Right lobe of liver (tissue), 6 donors: ENCODE results near the gene BBX. TPM values are rescaled to one million over a fixed set of nuclear protein-coding genes. Genes with fewer than 3 reads are reported as not detected.
A peak's percentile ranks its signal among the peaks of the same experiment; 100 is the strongest.

Source experiments
- ATAC-seq, 4 donors: fragments of 200-7000 bp; cut with Tn5 transposase; one replicate each; pipeline ENCODE4 v1.9.1; 2020; ENCODE audit warnings: mild to moderate bottlenecking in 4 of 4, moderate library complexity in 4 of 4
- DNase-seq, 3 donors: peaks; one replicate each; pipeline ENCODE4 v3.0.0-alpha.2; 2020
- H3K27ac ChIP-seq, 3 donors: fragments of 200-600 bp; one replicate each; pipeline ENCODE4 v1.8.0; 2022
- H3K27me3 ChIP-seq, 2 donors: fragments of 200-600 bp; one replicate each; pipeline ENCODE4 v1.8.0; 2022
- H3K36me3 ChIP-seq, 4 donors: fragments of 200-600 bp; sonication (generic) in 1 of 4; one replicate each; pipeline versions ENCODE4 v1.5.1 to v1.8.0; 2017 to 2022; ENCODE audit warnings: control low read depth in 1 of 4
- H3K4me1 ChIP-seq, 4 donors: fragments of 200-600 bp; sonication (generic) in 1 of 4; one replicate each; pipeline versions ENCODE4 v1.5.1 to v1.8.0; 2017 to 2022; ENCODE audit warnings: control low read depth in 1 of 4
- H3K4me3 ChIP-seq, 3 donors: fragments of 200-600 bp; one replicate each; pipeline ENCODE4 v1.8.0; 2022
- H3K9me3 ChIP-seq, 4 donors: fragments of 200-600 bp; sonication (generic) in 1 of 4; one replicate each; pipeline versions ENCODE4 v1.5.1 to v1.8.0; 2017 to 2022; ENCODE audit warnings: control low read depth in 1 of 4
- POLR2A ChIP-seq: fragments of 450-650 bp; IDR thresholded peaks from one replicate; pipeline ENCODE4 v1.6.1; 2017; ENCODE audit warnings: antibody characterized with exemption, mild to moderate bottlenecking
- WGBS: methylation state at CpG from one replicate; pipeline ENCODE4 v1.1.6; 2018; ENCODE audit warnings: low coverage, low lambda C conversion rate; ENCODE audit not compliant: insufficient coverage; ENCODE audit errors: missing lambda C conversion rate; 5-methylcytosine and 5-hydroxymethylcytosine counted together
- intact Hi-C, 2 donors: fragments of 100-400 bp; cut with DNase I; formaldehyde crosslinking; loops; one replicate each; pipeline versions ENCODE4 v1.11.2 to v1.14.1; 2022
- total RNA-seq, 6 experiments: library from RNA; depleted of rRNA in 2 of 6; stranded (reverse); fragments of >200 nt in 2 of 6; fragmentation: NEBNext Ultra II Directional in 3 of 6; extraction: Animal tissue kit (Norgen Biotek cat#: 25700) in 3 of 6; gene quantifications; one replicate each; pipeline versions ENCODE4 v1.1.0 to v1.2.4, GENCODE V29; 2016 to 2023
- TF ChIP-seq, protein P1 (sequence below), 4 donors: fragments of 200-600 bp in 3 of 4; fragments of 450-650 bp in 1 of 4; IDR thresholded peaks; one replicate each; pipeline versions ENCODE4 v1.5.1 to v1.8.0; 2016 to 2022; ENCODE audit warnings: antibody characterized with exemption in 4 of 4, mild to moderate bottlenecking in 2 of 4
- donor health status: DM: no; HTN: yes; CAD: no.
- donor health status: DM: no; HTN: no; CAD: no.
- donor health status: DM: no; HTN: no; CAD: no.
- donor health status: DM: no; HTN: yes; CAD: no.
- donor health status: DM: no; HTN: yes; CAD: no.

BBX gene
- total RNA-seq, 6 experiments from 2014 or later, result 15.0 to 22.4 (median 19.1) TPM

GRCh38 chr3:107523289-107523538, 452 bp downstream of the BBX start:
- WGBS, result 0% methylated on average over 2 of the region's 27 CpGs
- peaks cover 0 to 7% (median 0%) of the 10 kb centered on the region in 4 donors for H3K4me1 ChIP-seq
- DNase-seq (peak in 1 of 3 donors; percentile 68), ATAC-seq (peak; percentile 38 to 66 (median 61))
- peak overlapping the region; percentile 84 to 92 (median 87) for H3K27ac ChIP-seq
- TF ChIP-seq, protein P1, sequence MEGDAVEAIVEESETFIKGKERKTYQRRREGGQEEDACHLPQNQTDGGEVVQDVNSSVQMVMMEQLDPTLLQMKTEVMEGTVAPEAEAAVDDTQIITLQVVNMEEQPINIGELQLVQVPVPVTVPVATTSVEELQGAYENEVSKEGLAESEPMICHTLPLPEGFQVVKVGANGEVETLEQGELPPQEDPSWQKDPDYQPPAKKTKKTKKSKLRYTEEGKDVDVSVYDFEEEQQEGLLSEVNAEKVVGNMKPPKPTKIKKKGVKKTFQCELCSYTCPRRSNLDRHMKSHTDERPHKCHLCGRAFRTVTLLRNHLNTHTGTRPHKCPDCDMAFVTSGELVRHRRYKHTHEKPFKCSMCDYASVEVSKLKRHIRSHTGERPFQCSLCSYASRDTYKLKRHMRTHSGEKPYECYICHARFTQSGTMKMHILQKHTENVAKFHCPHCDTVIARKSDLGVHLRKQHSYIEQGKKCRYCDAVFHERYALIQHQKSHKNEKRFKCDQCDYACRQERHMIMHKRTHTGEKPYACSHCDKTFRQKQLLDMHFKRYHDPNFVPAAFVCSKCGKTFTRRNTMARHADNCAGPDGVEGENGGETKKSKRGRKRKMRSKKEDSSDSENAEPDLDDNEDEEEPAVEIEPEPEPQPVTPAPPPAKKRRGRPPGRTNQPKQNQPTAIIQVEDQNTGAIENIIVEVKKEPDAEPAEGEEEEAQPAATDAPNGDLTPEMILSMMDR (IDR thresholded peaks at IDR 0.05), result no peak
- no peak for TF ChIP-seq POLR2A
- no peaks in the 10 kb centered on the region for H3K9me3 ChIP-seq
- H3K4me3 ChIP-seq, result peak overlapping the region; percentile 73 to 80 (median 76)
- intact Hi-C loops, result no loop called here
- no peaks in the 10 kb centered on the region for H3K36me3 ChIP-seq
- H3K27me3 ChIP-seq, result no peaks in the 10 kb centered on the region

GRCh38 chr3:107523539-107524325, 970 bp downstream of the BBX start:
- intact Hi-C loops, result no loop called here
- peak overlapping the region; percentile 73 to 80 (median 76) for H3K4me3 ChIP-seq
- H3K9me3 ChIP-seq, result no peaks in the 10 kb centered on the region
- WGBS, result under 1% methylated on average over 21 of the region's 40 CpGs
- no peak for TF ChIP-seq POLR2A
- TF ChIP-seq, protein P1 (IDR thresholded peaks at IDR 0.05), result no peak
- DNase-seq, result peak in 2 of 3 donors; percentile 68 to 76
- peak; percentile 22 to 44 (median 36) for ATAC-seq
- no peaks in the 10 kb centered on the region for H3K27me3 ChIP-seq
- peaks cover 0 to 7% (median 0%) of the 10 kb centered on the region in 4 donors for H3K4me1 ChIP-seq
- no peaks in the 10 kb centered on the region for H3K36me3 ChIP-seq
- peak overlapping the region; percentile 84 to 92 (median 87) for H3K27ac ChIP-seq

DNA sequence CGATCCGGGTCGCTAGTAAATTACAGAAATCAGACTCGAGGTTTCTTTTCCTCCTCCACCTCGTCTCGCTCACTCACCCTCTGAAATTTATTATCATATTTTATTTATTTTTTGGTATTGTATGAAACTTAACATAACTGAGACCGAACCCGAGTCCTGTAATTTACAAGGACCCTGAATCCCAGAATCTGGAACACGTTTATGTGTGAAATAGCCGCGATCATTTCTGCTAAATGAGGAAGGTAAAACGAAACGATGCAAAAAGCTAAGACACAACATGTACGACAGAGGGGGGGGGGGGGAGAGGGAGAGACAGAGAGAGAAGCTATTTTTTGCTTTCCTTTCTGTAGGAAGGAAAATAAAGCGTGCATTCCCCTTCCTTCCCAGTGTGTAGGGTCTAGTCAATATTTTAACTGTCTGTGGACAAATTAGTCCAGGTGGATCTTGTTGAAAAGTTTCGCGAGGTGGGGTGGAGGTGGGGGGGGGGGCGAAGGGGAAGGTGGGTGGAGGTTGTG, 1.6 kb downstream of the BBX start:
- WGBS, result under 1% methylated on average over 16 of the region's 18 CpGs
- Histone ChIP-seq H3K27ac (peak overlapping the region; percentile 84 to 92 (median 87)), H3K27me3 (no peaks in the 10 kb centered on the region), H3K4me3 (peak overlapping the region; percentile 73 to 80 (median 76)), H3K4me1 (peaks cover 0 to 7% (median 0%) of the 10 kb centered on the region in 4 donors), H3K36me3 (no peaks in the 10 kb centered on the region), H3K9me3 (no peaks in the 10 kb centered on the region)
- TF ChIP-seq, protein P1 (IDR thresholded peaks at IDR 0.05), result no peak
- TF ChIP-seq POLR2A, result no peak
- DNase-seq (no peak), ATAC-seq (peak in 1 of 4 donors; percentile 6)
- intact Hi-C loops, result no loop called here

DNA sequence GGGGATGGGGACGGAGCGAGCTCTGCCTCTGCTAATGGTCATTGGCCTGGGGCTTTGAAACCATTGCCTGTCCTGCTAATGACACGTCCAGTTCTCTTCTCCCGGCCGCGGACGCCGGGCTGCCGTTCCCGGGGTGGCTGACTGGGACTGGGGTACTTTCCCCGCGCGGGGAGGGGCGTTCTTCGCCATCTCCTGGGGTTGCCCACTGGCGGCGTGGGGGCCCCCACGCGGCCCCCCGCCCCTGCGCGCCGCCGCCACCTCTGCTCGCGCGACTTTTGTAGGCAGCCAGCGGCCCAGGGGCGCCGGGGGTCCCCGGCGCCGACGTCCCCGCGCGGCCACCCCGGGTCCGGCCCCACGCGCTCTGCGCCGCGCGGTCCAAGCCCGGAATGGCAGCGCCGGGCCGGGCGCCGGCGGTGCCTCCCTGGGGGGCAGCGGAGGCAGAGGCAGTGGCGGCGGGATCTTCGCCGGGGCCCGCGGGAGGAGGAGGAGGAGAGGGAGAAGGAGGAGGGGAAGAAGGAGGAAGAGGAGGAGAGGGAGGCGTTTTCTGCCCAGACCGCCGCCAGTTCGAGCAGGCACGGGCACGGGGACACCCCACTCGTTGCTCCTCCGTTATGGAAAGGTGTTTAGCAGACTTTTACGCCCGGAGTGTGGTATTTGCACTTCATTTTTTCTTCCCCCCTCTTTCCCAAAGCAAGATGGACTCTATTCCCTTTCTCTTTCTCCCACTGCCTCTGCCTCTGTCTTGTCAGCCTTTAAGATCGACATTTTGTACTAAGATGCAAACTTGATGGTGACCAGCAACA, 2.3 kb downstream of the BBX start:
- intact Hi-C loops, result no loop called here
- ATAC-seq (peak; percentile 20 to 44 (median 41)), DNase-seq (peak; percentile 72 to 79 (median 74))
- Histone ChIP-seq H3K4me3 (peak overlapping the region; percentile 73 to 80 (median 76)), H3K4me1 (peaks cover 0 to 7% (median 0%) of the 10 kb centered on the region in 4 donors), H3K27me3 (no peaks in the 10 kb centered on the region), H3K9me3 (no peaks in the 10 kb centered on the region), H3K27ac (peak overlapping the region; percentile 84 to 92 (median 87)), H3K36me3 (no peaks in the 10 kb centered on the region)
- TF ChIP-seq POLR2A, result peak; percentile 30
- TF ChIP-seq, protein P1 (IDR thresholded peaks at IDR 0.05), result no peak
- whole genome bisulfite sequencing, result under 1% methylated on average over 35 of the region's 70 CpGs
